ENCODE results near the gene KLRG1. TPM values are rescaled to one million over a fixed set of nuclear protein-coding genes. Genes with fewer than 3 reads are reported as not detected.
A peak's percentile ranks its signal among the peaks of the same experiment; 100 is the strongest.

KLRG1 gene
- total RNA-seq, 2 donors from 2014 or later = 3.0 to 5.9 TPM

- Histone ChIP-seq H3K36me3 (no peaks in the 10 kb centered on the region), H3K4me1 (ENCODE audit: control insufficient read depth in 1 of 2, low read depth in 2 of 2) (no peaks in the 10 kb centered on the region), H3K27me3 (replicated peaks; ENCODE audit: insufficient read depth) (no peaks in the 10 kb centered on the region), H3K4me3 (no peak overlapping the region), H3K9me3 (no peaks in the 10 kb centered on the region), H3K27ac (no peak overlapping the region)
- ATAC-seq (ENCODE audit: insufficient number of reproducible peaks, low FRiP score, low read depth) (no peak), DNase-seq (ENCODE audit: low spot score) (no peak)
- TF ChIP-seq, protein P1, sequence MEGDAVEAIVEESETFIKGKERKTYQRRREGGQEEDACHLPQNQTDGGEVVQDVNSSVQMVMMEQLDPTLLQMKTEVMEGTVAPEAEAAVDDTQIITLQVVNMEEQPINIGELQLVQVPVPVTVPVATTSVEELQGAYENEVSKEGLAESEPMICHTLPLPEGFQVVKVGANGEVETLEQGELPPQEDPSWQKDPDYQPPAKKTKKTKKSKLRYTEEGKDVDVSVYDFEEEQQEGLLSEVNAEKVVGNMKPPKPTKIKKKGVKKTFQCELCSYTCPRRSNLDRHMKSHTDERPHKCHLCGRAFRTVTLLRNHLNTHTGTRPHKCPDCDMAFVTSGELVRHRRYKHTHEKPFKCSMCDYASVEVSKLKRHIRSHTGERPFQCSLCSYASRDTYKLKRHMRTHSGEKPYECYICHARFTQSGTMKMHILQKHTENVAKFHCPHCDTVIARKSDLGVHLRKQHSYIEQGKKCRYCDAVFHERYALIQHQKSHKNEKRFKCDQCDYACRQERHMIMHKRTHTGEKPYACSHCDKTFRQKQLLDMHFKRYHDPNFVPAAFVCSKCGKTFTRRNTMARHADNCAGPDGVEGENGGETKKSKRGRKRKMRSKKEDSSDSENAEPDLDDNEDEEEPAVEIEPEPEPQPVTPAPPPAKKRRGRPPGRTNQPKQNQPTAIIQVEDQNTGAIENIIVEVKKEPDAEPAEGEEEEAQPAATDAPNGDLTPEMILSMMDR (IDR thresholded peaks at IDR 0.05) = no peak
Observed at GRCh38 chr12:9033265-9033887, 44.0 kb downstream of the KLRG1 start.

GRCh38 chr12:9034095-9034494 is 44.7 kb downstream of the KLRG1 start:
- Histone ChIP-seq H3K27ac (no peak overlapping the region), H3K4me1 (ENCODE audit: control insufficient read depth in 1 of 2, low read depth in 2 of 2) (no peaks in the 10 kb centered on the region), H3K36me3 (no peaks in the 10 kb centered on the region), H3K9me3 (no peaks in the 10 kb centered on the region), H3K27me3 (replicated peaks; ENCODE audit: insufficient read depth) (no peaks in the 10 kb centered on the region), H3K4me3 (no peak overlapping the region)
- no peak for ATAC-seq (ENCODE audit: insufficient number of reproducible peaks, low FRiP score, low read depth)
- DNase-seq (ENCODE audit: low spot score) = no peak
- TF ChIP-seq, protein P1 (IDR thresholded peaks at IDR 0.05) = no peak

- H3K27me3 ChIP-seq (replicated peaks; ENCODE audit: insufficient read depth) = no peaks in the 10 kb centered on the region
- ATAC-seq (ENCODE audit: insufficient number of reproducible peaks, low FRiP score, low read depth) (no peak), DNase-seq (ENCODE audit: low spot score) (no peak)
- H3K9me3 ChIP-seq = no peaks in the 10 kb centered on the region
- H3K4me3 ChIP-seq = no peak overlapping the region
- no peaks in the 10 kb centered on the region for H3K36me3 ChIP-seq
- peaks cover 0 to 3% of the 10 kb centered on the region in 2 donors for H3K4me1 ChIP-seq (ENCODE audit: control insufficient read depth in 1 of 2, low read depth in 2 of 2)
- TF ChIP-seq, protein P1 (IDR thresholded peaks at IDR 0.05) = no peak
- H3K27ac ChIP-seq = no peak overlapping the region
Observed at GRCh38 chr12:9036227-9036626, 46.9 kb downstream of the KLRG1 start.

DNA sequence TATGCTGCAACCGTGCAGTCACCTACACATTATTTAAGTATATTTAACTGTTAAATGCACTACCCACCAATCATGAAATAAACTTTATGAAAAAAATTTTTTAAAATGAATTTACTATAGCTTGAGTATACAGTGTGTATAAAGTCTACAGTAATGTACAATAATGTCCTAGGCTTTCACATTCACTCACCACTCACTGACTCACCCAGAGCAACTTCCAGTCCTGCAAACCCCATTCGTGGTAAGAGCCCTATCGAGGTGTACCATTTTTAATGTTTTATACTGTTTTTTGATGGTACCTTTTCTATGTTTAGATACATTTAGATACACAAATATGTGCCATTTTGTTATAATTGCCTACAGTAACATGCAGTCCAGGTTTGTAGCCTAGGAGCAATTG is 48.1 kb downstream of the KLRG1 start:
- TF ChIP-seq, protein P1 (IDR thresholded peaks at IDR 0.05) = no peak
- no peak overlapping the region for H3K27ac ChIP-seq
- H3K27me3 ChIP-seq (replicated peaks; ENCODE audit: insufficient read depth) = no peaks in the 10 kb centered on the region
- DNase-seq (ENCODE audit: low spot score) = no peak
- H3K4me3 ChIP-seq = no peak overlapping the region
- no peak for ATAC-seq (ENCODE audit: insufficient number of reproducible peaks, low FRiP score, low read depth)
- no peaks in the 10 kb centered on the region for H3K9me3 ChIP-seq
- H3K4me1 ChIP-seq (ENCODE audit: control insufficient read depth in 1 of 2, low read depth in 2 of 2) = peaks cover 0 to 9% of the 10 kb centered on the region in 2 donors
- H3K36me3 ChIP-seq = no peaks in the 10 kb centered on the region

DNA sequence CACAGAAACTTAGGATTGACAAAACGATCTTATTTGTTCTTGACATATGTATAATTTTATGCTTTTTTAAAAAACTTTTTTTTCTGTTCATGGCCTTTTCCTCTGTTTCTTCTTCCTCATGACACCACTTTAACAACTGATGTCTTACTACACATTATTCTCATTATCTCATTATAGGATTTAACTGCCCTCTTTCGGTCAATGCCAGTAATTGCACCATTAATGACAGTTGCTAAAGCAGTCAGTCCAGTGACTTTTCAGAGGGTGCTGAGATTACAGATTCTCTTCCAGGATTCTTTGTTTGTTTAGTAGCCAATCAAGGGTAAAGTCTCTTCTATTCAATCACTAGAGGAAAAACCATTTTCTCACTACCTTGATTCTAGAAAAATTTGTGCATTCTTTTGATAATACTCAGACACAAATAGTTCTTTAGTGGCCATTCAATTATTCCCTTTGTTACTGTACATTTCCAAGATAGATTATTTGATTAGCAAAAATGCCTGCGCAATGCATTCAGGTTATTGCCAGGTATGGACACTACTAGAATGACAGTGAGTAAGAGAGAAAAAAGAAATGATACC is 50.1 kb downstream of the KLRG1 start:
- ATAC-seq (ENCODE audit: insufficient number of reproducible peaks, low FRiP score, low read depth) (peak; percentile 69), DNase-seq (ENCODE audit: low spot score) (no peak)
- peaks cover 0 to 9% of the 10 kb centered on the region in 2 donors for H3K4me1 ChIP-seq (ENCODE audit: control insufficient read depth in 1 of 2, low read depth in 2 of 2)
- no peak overlapping the region for H3K27ac ChIP-seq
- no peak overlapping the region for H3K4me3 ChIP-seq
- H3K36me3 ChIP-seq = no peaks in the 10 kb centered on the region
- H3K9me3 ChIP-seq = no peaks in the 10 kb centered on the region
- no peaks in the 10 kb centered on the region for H3K27me3 ChIP-seq (replicated peaks; ENCODE audit: insufficient read depth)
- TF ChIP-seq, protein P1 (IDR thresholded peaks at IDR 0.05) = peak; percentile 65
